IMR-90 (cell line): ENCODE data around the gene HOXC10. TPM values are rescaled to one million over a fixed set of nuclear protein-coding genes. Genes with fewer than 3 reads are reported as not detected.

Source experiments
- ATAC-seq: fragments of 200-7000 bp; cut with Tn5 transposase; 2 replicates; pipeline ENCODE4 v1.9.1; 2020; ENCODE audit warnings: low read depth, mild to moderate bottlenecking, moderate library complexity
- BruUV-seq: library from RNA; stranded (reverse); fragments of 400-500 nt; replicated peaks from 2 replicates; lab custom pipeline; 2021; lab: Mats Ljungman, UMichigan
- CTCF ChIA-PET: fragments of 300-600 bp; formaldehyde crosslinking; extraction: SDS; loops from one replicate; lab custom pipeline; 2021; ENCODE audit warnings: antibody characterized with exemption; lab: Yijun Ruan, JAX
- POLR2A ChIA-PET: fragments of 300-600 bp; sonication (Branson Sonifier 250); formaldehyde crosslinking; loops from one replicate; lab custom pipeline; 2022; ENCODE audit warnings: antibody characterized with exemption; ENCODE audit not compliant: unreplicated experiment; lab: Charles Lee
- DNase-seq: peaks from one replicate; pipeline ENCODE4 v3.0.0; 2013
- H2AFZ ChIP-seq: replicated peaks from 2 replicates; pipeline ENCODE3; 2013; ENCODE audit warnings: low read length, mild to moderate bottlenecking; ENCODE audit not compliant: poor library complexity
- H2AK5ac ChIP-seq: 2 replicates; pipeline ENCODE4 v1.6.1; 2013; ENCODE audit warnings: low read depth, low read length, inconsistent platforms
- H2AK9ac ChIP-seq: replicated peaks from 2 replicates; pipeline ENCODE3; 2013; ENCODE audit warnings: mild to moderate bottlenecking, low read depth, low read length, moderate library complexity; ENCODE audit not compliant: poor library complexity
- H2BK120ac ChIP-seq: 2 replicates; pipeline ENCODE4 v1.6.1; 2013; ENCODE audit warnings: low read depth, low read length, inconsistent platforms
- H2BK15ac ChIP-seq: 3 replicates; pipeline ENCODE4 v1.6.1; 2013; ENCODE audit warnings: low read depth, low read length, inconsistent platforms
- H2BK20ac ChIP-seq: 2 replicates; pipeline ENCODE4 v1.6.1; 2013; ENCODE audit warnings: low read depth, mild to moderate bottlenecking, inconsistent platforms, low read length, moderate library complexity
- H2BK5ac ChIP-seq: 2 replicates; pipeline ENCODE4 v1.6.1; 2013; ENCODE audit warnings: mild to moderate bottlenecking, low read depth, low read length, inconsistent platforms; ENCODE audit not compliant: poor library complexity, severe bottlenecking
- H3K14ac ChIP-seq: replicated peaks from 2 replicates; pipeline ENCODE4 v1.6.1; 2013; ENCODE audit warnings: low read depth, low read length, inconsistent platforms
- H3K18ac ChIP-seq: 2 replicates; pipeline ENCODE4 v1.6.1; 2013; ENCODE audit warnings: low read depth, low read length, control low read depth
- H3K23ac ChIP-seq: 2 replicates; pipeline ENCODE4 v1.6.1; 2013; ENCODE audit warnings: low read depth, low read length, inconsistent platforms
- H3K27ac ChIP-seq: 2 replicates; pipeline ENCODE4 v1.5.1; 2013; ENCODE audit warnings: mild to moderate bottlenecking, control low read depth, low read length; ENCODE audit not compliant: insufficient read depth
- H3K27me3 ChIP-seq: 2 replicates; pipeline ENCODE4 v1.6.1; 2013; ENCODE audit warnings: low read length; ENCODE audit not compliant: control insufficient read depth, insufficient read depth
- H3K36me3 ChIP-seq: 2 replicates; pipeline ENCODE4 v1.6.1; 2013; ENCODE audit warnings: low read length, mixed read lengths; ENCODE audit not compliant: control insufficient read depth, insufficient read depth
- H3K4ac ChIP-seq: 2 replicates; pipeline ENCODE4 v1.6.1; 2013; ENCODE audit warnings: low read depth, low read length, inconsistent platforms
- H3K4me1 ChIP-seq: 2 replicates; pipeline ENCODE4 v1.6.1; 2013; ENCODE audit warnings: low read length, mixed read lengths; ENCODE audit not compliant: control insufficient read depth, insufficient read depth
- H3K4me2 ChIP-seq: 2 replicates; pipeline ENCODE4 v1.6.1; 2013; ENCODE audit warnings: low read depth, mild to moderate bottlenecking, control low read depth, low read length, moderate library complexity
- H3K4me3 ChIP-seq: 2 replicates; pipeline ENCODE4 v1.5.1; 2013; ENCODE audit warnings: low read depth, mild to moderate bottlenecking, control low read depth, low read length, moderate library complexity; ENCODE audit not compliant: insufficient read depth
- H3K56ac ChIP-seq: 2 replicates; pipeline ENCODE4 v1.6.1; 2013; ENCODE audit warnings: low read length, inconsistent platforms; ENCODE audit not compliant: insufficient read depth; ENCODE audit errors: extremely low read depth
- H3K79me1 ChIP-seq, 2 experiments: 2 replicates each; pipeline ENCODE4 v1.6.1; 2013; ENCODE audit warnings: low read length in 2 of 2, inconsistent platforms in 1 of 2, low read depth in 1 of 2
- H3K9ac ChIP-seq: 2 replicates; pipeline ENCODE4 v1.6.1; 2013; ENCODE audit warnings: low read depth, low read length, control low read depth
- H3K9me1 ChIP-seq: 2 replicates; pipeline ENCODE4 v1.6.1; 2013; ENCODE audit warnings: low read length, inconsistent platforms; ENCODE audit not compliant: insufficient read depth
- H3K9me3 ChIP-seq: 2 replicates; pipeline ENCODE4 v1.6.1; 2013; ENCODE audit warnings: low read length; ENCODE audit not compliant: control insufficient read depth, insufficient read depth
- H4K20me1 ChIP-seq: 2 replicates; pipeline ENCODE4 v1.6.1; 2013; ENCODE audit warnings: low read length, inconsistent platforms; ENCODE audit not compliant: insufficient read depth
- H4K5ac ChIP-seq: 2 replicates; pipeline ENCODE4 v1.6.1; 2013; ENCODE audit warnings: mild to moderate bottlenecking, low read depth, low read length, control low read depth
- H4K8ac ChIP-seq, 2 experiments: 2 replicates each; pipeline ENCODE4 v1.6.1; 2013; ENCODE audit warnings: low read depth in 2 of 2, low read length in 2 of 2, control low read depth in 1 of 2, inconsistent platforms in 1 of 2
- H4K91ac ChIP-seq: 2 replicates; pipeline ENCODE4 v1.6.1; 2013; ENCODE audit warnings: low read depth, low read length, inconsistent platforms; ENCODE audit not compliant: insufficient read depth
- CEBPB ChIP-seq: IDR thresholded peaks from 2 replicates; pipeline ENCODE4 v1.6.1; 2012; ENCODE audit warnings: low read depth, low read length, improper control_type of control experiment
- MAFK ChIP-seq: IDR thresholded peaks from 2 replicates; pipeline ENCODE4 v1.6.1; 2012; ENCODE audit warnings: low read depth, low read length, improper control_type of control experiment
- MAZ ChIP-seq: IDR thresholded peaks from 2 replicates; pipeline ENCODE4 v1.6.1; 2012; ENCODE audit warnings: low read depth, mild to moderate bottlenecking, low read length, improper control_type of control experiment, moderate library complexity, borderline replicate concordance
- MXI1 ChIP-seq: IDR thresholded peaks from 2 replicates; pipeline ENCODE4 v1.6.1; 2012; ENCODE audit warnings: low read depth, mild to moderate bottlenecking, low read length, moderate library complexity, borderline replicate concordance
- POLR2A ChIP-seq: IDR thresholded peaks from 2 replicates; pipeline ENCODE4 v1.6.1; 2012; ENCODE audit warnings: mild to moderate bottlenecking, low read depth, low read length
- RAD21 ChIP-seq: IDR thresholded peaks from 2 replicates; pipeline ENCODE4 v1.6.1; 2012; ENCODE audit warnings: low read length, improper control_type of control experiment
- RCOR1 ChIP-seq: IDR thresholded peaks from 2 replicates; pipeline ENCODE4 v1.6.1; 2012; ENCODE audit warnings: mild to moderate bottlenecking, low read length, improper control_type of control experiment; ENCODE audit not compliant: insufficient replicate concordance
- WGBS, 2 experiments: methylation state at CpG; one replicate each; pipeline versions ENCODE4 v1.1.5 to v1.1.7; 2013; ENCODE audit warnings: missing lambda C conversion rate in 2 of 2; ENCODE audit not compliant: insufficient read length in 1 of 2; ENCODE audit errors: extremely low coverage in 2 of 2; 5-methylcytosine and 5-hydroxymethylcytosine counted together
- dilution Hi-C: fragments of 300-500 bp; cut with HindIII; formaldehyde crosslinking; loops from one replicate; pipeline ENCODE4 v1.14.3; 2018; ENCODE audit warnings: low sequenced_read_pairs; ENCODE audit not compliant: unreplicated experiment
- in situ Hi-C: fragments of 300-500 bp; cut with MboI; formaldehyde crosslinking; loops from 3 replicates; pipeline ENCODE4 v1.14.3; 2019; ENCODE audit warnings: low sequenced_read_pairs, inconsistent platforms, mixed read lengths
- intact Hi-C: fragments of 100-400 bp; cut with micrococcal nuclease; formaldehyde crosslinking; loops from 2 replicates; pipeline ENCODE4 v1.10.0; 2022
- polyA plus RNA-seq, 3 experiments: library from polyadenylated mRNA; depleted of rRNA; stranded (reverse); fragments of >200 nt; gene quantifications; 2 replicates each; pipeline ENCODE4 v1.2.3, GENCODE V29; 2012; ENCODE audit warnings: low replicate concordance in 1 of 3
- total RNA-seq: library from RNA; depleted of rRNA; stranded (reverse); fragments of >200 nt; gene quantifications from 2 replicates; pipeline ENCODE4 v1.2.3, GENCODE V29; 2012

Gene HOXC10
- total and polyA plus RNA-seq, 2 of the 4 experiments (the other 2 are of a cell fraction): 0.15 TPM; not detected in 1

DNA sequence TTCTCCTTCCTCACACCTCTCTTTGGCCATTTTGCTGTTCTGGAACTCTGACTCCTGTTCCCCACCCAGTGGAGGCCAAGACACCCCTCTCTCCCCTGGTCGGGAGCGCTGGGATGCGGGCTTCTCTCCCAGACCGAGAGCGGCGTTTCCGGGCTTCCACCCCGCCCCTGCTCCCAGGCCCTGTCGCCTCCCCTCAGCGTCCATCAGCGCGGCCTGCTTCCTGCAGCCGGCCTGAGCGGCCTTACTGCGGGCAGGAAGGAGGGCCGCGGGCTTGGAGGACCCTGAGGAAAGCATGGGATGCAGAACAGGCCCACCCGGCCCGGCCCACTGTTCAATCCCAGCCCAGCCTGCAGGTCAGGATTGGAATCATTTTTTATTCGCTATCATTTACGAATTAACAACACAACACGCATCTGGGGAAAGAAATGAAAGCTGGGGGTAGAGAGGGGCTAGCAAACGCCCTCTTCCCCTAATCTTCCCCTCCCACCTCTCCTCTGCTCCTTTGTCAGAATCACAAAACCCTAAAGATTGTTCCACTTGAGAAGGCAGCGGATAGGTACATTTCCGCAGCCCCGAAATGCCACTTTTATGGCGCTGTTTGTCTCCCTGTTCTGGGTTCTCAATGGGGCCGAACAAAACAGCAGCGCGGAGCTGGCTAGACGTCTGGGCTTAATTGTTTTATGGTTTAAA is 20.0 kb downstream of the HOXC10 start (continued):
- no peak for TF ChIP-seq MXI1

DNA sequence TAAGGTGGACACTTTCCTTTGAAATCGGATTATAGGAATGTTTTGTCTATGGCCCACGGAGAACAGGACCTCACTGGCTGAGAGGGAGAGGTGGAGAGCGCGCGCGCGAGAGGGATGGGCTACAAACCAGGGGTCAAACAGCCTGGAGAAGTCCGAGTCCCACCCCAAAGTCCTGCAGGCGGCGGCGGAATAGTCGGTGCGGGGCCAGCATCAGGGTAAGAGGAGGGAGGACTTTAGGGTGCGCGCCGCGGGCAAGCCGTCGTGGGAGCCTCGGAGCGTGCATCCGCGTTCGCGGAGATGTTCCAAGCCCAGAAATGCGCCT is 20.5 kb downstream of the HOXC10 start:
- H3K4me3 ChIP-seq: no peak overlapping the region
- POLR2A ChIA-PET: no interaction called here

More for the DNA sequence above, 20.5 kb downstream of the HOXC10 start:
- Histone ChIP-seq H4K20me1 (no peaks in the 10 kb centered on the region), H2AK9ac (no peak overlapping the region), H3K23ac (no peak overlapping the region), H2AK5ac (no peak overlapping the region), H3K27ac (no peak overlapping the region), H3K14ac (no peak overlapping the region), H3K56ac (no peak overlapping the region), H2BK5ac (no peak overlapping the region), H3K4me1 (no peaks in the 10 kb centered on the region), H3K9me1 (no peaks in the 10 kb centered on the region), H2BK15ac (no peak overlapping the region), H4K91ac (no peak overlapping the region), H3K79me1 (no peaks in the 10 kb centered on the region), H3K9me3 (no peaks in the 10 kb centered on the region), H3K4ac (no peak overlapping the region), H2BK20ac (no peak overlapping the region), H3K27me3 (peaks cover 90% of the 10 kb centered on the region), H4K8ac (no peak overlapping the region), H3K18ac (no peak overlapping the region), H3K9ac (no peak overlapping the region), H2AFZ (no peak overlapping the region), H3K36me3 (no peaks in the 10 kb centered on the region), H3K4me2 (no peak overlapping the region), H4K5ac (no peak overlapping the region), H2BK120ac (no peak overlapping the region)
- dilution Hi-C loops: no loop called here
- TF ChIP-seq MAZ (no peak), RCOR1 (no peak), CEBPB (no peak), POLR2A (no peak), MXI1 (no peak), MAFK (no peak), RAD21 (no peak)
- no TSS peak for BruUV-seq
- DNase-seq (no peak), ATAC-seq (no peak)
- 6% methylated on average over 12 of the region's 26 CpGs; no CpG with 5 or more reads in 1 of the 2 experiments for WGBS, 2 experiments
- CTCF ChIA-PET: interaction anchor here (0.7 to 1.9 kb wide), 6 partner anchors 181 to 201 kb away, joined by 3 to 18 read pairs (median 4); no protein-coding TSS in a partner anchor
- intact Hi-C loops: loop anchor here (10.0 kb wide), 1 partner anchor 301 kb away; no protein-coding TSS in a partner anchor
- in situ Hi-C loops: loop anchor here (5.0 kb wide), 1 partner anchor 187 kb away; no protein-coding TSS in a partner anchor
